Fibroblast of skin of left biceps (primary cell): ENCODE results near the gene MEX3A.
A peak's percentile ranks its signal among the peaks of the same experiment; 100 is the strongest.
"Not testable (repeated sequence)": the region's sequence is repeated elsewhere in the genome, so short reads cannot be mapped to it uniquely, and the experiment has no call there.

ENCODE experiments used
- DNase-seq, 2 experiments: peaks; one replicate each; pipeline ENCODE4 v3.0.0-alpha.2; 2013; ENCODE audit warnings: low read depth in 2 of 2

Gene MEX3A

GRCh38 chr1:156118177-156118868 is 36.1 kb upstream of the MEX3A start:
- DNase-seq = no peak

GRCh38 chr1:156117414-156118176 is 35.3 kb upstream of the MEX3A start:
- DNase-seq = no peak

GRCh38 chr1:156116731-156117130 is 34.5 kb upstream of the MEX3A start:
- not testable (repeated sequence) for DNase-seq

GRCh38 chr1:156115514-156116374 is 33.5 kb upstream of the MEX3A start:
- DNase-seq = no peak

GRCh38 chr1:156114919-156115513 is 32.8 kb upstream of the MEX3A start:
- DNase-seq = no peak

- DNase-seq = peak; percentile 91
Observed at GRCh38 chr1:156114101-156114918, 32.0 kb upstream of the MEX3A start, which contains the start of gene LMNA. LMNA (plus strand) TSS chr1:156114711; CDS start chr1:156114919, 208 bp downstream.

- DNase-seq = no peak
Observed at GRCh38 chr1:156113282-156113950, 31.2 kb upstream of the MEX3A start.

GRCh38 chr1:156112276-156113137 is 30.2 kb upstream of the MEX3A start:
- no peak for DNase-seq

- DNase-seq = no peak
Observed at GRCh38 chr1:156111355-156111962, 29.2 kb upstream of the MEX3A start.

- no peak for DNase-seq
Observed at GRCh38 chr1:156110252-156110651, 28.0 kb upstream of the MEX3A start.

GRCh38 chr1:156108664-156109241 is 26.5 kb upstream of the MEX3A start:
- no peak for DNase-seq

- no peak for DNase-seq
Observed at GRCh38 chr1:156108057-156108456, 25.8 kb upstream of the MEX3A start.

GRCh38 chr1:156106624-156107488 is 24.6 kb upstream of the MEX3A start:
- no peak for DNase-seq

- no peak for DNase-seq
Observed at GRCh38 chr1:156104861-156105832, 22.9 kb upstream of the MEX3A start.

GRCh38 chr1:156104065-156104810 is 22.0 kb upstream of the MEX3A start:
- DNase-seq = no peak

- no peak for DNase-seq
Observed at GRCh38 chr1:156103521-156103947, 21.3 kb upstream of the MEX3A start.
